Epithelial cell of esophagus (primary cell): ENCODE results near the gene EFHC2.

ENCODE experiments used
- DNase-seq: peaks from one replicate; pipeline ENCODE4 v3.0.0; 2010; ENCODE audit warnings: low read depth
- H3K4me3 ChIP-seq: 2 replicates; pipeline ENCODE4 v1.5.1; 2011; ENCODE audit warnings: mild to moderate bottlenecking, low read length, control low read depth
- CTCF ChIP-seq: IDR thresholded peaks from 2 replicates; pipeline ENCODE4 v1.5.1; 2011; ENCODE audit warnings: low read depth, mild to moderate bottlenecking, low read length, control low read depth, inconsistent platforms; ENCODE audit not compliant: insufficient read depth; ENCODE audit errors: missing control alignments

Gene EFHC2

DNA sequence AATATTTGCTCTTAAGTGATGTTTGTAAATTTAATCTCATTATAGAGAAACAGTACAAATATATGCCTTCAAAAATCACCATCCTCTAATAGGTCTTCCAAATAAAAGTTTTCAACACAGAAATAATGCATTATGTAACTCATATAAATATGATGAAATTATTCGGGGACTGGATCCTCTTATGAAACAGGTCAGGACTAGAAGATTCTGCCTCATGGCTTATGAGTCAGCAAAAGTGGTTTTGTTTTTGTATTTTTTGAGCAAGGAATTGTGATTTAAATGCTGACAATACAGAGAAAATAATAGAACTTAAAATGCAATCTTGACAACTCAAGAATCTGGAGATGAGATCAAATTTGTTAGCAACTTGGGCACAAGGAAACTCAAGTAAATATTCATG is 190.6 kb downstream of the EFHC2 start:
- TF ChIP-seq CTCF: no peak
- peak; percentile 70 for DNase-seq
- H3K4me3 ChIP-seq: no peak overlapping the region

- DNase-seq: no peak
- no peak overlapping the region for H3K4me3 ChIP-seq
- TF ChIP-seq CTCF: no peak
These were observed 196.3 kb downstream of the EFHC2 start for GRCh38 chrX:44147130-44147529.

DNA sequence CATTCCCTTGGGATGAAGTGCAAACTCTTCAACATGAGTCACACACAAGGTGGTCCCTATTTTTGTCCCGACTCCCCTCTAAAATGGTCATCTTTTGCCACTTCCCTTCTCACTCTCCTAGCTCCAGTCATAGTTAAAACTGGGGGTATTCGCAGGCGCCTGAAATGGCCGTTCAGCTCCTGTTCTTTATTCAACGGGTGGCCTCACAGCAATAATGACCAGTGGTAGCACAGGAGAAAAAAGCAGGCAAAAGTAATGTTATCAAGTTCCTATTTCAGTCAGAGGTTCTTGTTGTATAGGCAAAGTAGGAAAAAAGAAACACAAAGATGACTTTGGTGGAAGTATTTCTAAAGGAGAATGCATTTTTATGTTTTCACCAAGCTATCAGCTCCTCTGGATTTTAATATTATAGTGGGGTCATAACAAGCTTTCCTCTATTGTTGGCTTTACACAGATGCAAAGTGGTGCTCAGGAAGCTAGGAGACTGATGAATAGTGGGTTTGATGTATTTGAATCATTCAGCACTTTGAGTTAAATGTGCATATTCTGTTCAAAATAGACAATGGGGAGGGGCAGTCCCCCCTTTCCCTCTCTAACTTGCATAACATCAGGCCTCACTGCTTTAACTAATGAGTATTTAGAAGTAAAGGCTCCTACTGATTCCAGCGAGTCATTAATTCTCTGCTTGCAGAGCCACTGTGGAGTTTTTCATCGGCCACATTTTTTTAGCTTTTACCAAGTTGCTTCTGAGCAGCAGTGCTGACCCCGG is 199.1 kb downstream of the EFHC2 start:
- DNase-seq: no peak
- no peak overlapping the region for H3K4me3 ChIP-seq
- no peak for TF ChIP-seq CTCF

GRCh38 chrX:44143061-44143602 is 200.3 kb downstream of the EFHC2 start:
- no peak overlapping the region for H3K4me3 ChIP-seq
- TF ChIP-seq CTCF: no peak
- DNase-seq: no peak

DNA sequence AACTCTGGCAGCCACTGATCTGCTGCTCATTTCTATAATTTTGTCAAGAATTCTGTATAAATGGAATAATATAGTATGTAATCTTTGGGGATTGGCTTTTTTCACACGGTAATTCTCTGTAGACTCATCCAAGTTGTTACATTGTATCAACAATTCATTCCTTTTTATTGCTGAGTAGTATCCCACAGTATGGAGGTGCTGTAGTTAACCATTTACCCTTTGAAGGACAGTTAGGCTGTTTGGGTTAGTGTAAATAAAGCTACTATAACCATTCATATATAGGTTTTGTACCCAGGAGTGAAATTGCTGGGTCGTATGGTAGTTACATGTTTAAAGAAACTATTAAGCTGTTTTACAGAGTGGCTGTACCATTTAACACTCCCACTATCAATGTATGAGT is 213.3 kb downstream of the EFHC2 start:
- H3K4me3 ChIP-seq: no peak overlapping the region
- no peak for DNase-seq
- TF ChIP-seq CTCF: no peak

DNA sequence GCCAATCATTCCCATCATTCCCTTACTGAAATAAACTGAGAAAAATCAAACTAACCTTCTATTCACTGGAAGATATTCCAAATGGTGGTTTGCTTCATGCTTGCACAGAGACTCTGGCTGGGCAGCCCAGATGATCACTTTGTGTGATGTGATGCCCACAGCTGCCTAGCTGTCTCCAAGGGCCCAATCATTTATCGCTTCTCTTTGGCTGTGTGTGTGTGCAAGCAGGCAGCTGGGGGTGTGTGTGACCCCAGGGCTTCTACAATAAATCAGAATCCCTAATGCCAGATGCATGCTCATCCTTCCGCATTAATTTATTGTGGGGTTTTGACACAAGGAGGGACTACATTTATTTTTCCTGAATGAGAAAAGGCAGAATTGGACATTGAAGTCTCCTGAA is 230.1 kb downstream of the EFHC2 start:
- H3K4me3 ChIP-seq: no peak overlapping the region
- no peak for TF ChIP-seq CTCF
- DNase-seq: no peak

GRCh38 chrX:44106864-44107263 is 236.6 kb downstream of the EFHC2 start:
- no peak overlapping the region for H3K4me3 ChIP-seq
- TF ChIP-seq CTCF: no peak
- DNase-seq: no peak
